ENCODE data around the gene PRC1. TPM values are rescaled to one million over a fixed set of nuclear protein-coding genes. Genes with fewer than 3 reads are reported as not detected.

PRC1 gene
- total and polyA plus RNA-seq, 2 of the 13 experiments (the other 11 are each of a cell fraction or from before 2014, with no cell fraction given), result 137 to 162 TPM

DNA sequence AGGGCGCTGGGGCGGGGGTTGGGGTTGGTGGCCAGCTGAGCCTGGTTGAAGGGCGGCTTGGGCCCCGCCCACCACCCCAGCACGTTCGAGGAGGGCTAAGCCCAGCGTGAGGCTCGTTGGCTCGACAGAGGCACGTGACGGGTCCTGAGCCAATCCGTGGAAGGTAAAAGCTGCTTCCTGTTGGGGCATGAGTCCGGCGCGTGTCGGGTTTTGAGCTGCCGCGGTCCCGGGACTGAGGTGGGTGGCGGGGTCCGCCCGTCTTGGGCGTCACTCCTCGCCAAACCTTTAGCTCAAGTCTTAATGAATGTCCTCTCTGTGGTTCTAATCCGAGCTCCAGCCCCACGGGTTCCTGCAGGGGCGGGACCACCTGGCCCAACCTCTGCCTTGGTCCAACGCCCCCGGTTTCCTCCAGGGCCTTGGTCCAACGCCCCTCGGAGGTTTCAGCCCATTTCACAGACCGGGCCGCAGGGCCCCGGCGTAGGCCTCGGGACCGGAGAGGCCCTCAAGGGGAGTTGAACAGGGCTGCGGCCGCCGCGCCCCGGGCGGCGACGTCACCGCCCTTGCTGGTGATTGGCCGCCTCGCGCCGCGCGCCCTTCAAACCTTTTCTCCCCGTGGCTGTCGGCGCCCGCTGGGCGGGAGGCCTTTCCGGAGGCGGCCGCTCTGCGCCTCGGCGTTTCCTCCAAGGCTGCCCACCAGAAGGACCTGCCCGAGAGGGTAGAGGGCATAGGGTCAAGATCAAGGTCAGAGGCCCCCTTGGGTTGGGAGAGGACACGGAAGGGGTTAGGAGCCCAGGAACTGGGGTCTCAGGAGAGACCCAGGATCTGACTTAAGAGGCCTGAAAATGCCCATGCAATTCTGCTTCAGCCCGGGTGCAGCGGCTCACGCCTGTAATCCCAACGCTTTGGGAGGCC is 39.4 kb downstream of the PRC1 start, which contains the start of gene RCCD1 (continued):
- TF ChIP-seq, protein P1, sequence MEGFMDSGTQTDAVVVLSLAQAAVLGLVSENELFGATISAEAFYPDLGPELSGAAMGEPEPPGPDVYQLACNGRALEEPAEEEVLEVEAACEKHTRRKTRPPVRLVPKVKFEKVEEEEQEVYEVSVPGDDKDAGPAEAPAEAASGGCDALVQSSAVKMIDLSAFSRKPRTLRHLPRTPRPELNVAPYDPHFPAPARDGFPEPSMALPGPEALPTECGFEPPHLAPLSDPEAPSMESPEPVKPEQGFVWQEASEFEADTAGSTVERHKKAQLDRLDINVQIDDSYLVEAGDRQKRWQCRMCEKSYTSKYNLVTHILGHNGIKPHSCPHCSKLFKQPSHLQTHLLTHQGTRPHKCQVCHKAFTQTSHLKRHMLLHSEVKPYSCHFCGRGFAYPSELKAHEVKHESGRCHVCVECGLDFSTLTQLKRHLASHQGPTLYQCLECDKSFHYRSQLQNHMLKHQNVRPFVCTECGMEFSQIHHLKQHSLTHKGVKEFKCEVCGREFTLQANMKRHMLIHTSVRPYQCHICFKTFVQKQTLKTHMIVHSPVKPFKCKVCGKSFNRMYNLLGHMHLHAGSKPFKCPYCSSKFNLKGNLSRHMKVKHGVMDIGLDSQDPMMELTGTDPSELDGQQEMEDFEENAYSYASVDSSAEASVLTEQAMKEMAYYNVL (CRISPR knock-in tag; IDR thresholded peaks at IDR 0.05; ENCODE audit: borderline replicate concordance), result 0 out of 2 replicates have a peak, but pooled peaks have one; percentile 44
- TF ChIP-seq, protein P2, sequence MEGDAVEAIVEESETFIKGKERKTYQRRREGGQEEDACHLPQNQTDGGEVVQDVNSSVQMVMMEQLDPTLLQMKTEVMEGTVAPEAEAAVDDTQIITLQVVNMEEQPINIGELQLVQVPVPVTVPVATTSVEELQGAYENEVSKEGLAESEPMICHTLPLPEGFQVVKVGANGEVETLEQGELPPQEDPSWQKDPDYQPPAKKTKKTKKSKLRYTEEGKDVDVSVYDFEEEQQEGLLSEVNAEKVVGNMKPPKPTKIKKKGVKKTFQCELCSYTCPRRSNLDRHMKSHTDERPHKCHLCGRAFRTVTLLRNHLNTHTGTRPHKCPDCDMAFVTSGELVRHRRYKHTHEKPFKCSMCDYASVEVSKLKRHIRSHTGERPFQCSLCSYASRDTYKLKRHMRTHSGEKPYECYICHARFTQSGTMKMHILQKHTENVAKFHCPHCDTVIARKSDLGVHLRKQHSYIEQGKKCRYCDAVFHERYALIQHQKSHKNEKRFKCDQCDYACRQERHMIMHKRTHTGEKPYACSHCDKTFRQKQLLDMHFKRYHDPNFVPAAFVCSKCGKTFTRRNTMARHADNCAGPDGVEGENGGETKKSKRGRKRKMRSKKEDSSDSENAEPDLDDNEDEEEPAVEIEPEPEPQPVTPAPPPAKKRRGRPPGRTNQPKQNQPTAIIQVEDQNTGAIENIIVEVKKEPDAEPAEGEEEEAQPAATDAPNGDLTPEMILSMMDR (CRISPR knock-in tag; IDR thresholded peaks at IDR 0.05), result no peak
- 0 out of 2 replicates have a peak, but pooled peaks have one; percentile 52 for TF ChIP-seq SATB2 (CRISPR knock-in tag; IDR thresholded peaks at IDR 0.05)
- TF ChIP-seq SMAD3 (CRISPR knock-in tag; IDR thresholded peaks at IDR 0.05), result no peak
- TF ChIP-seq, protein P3, sequence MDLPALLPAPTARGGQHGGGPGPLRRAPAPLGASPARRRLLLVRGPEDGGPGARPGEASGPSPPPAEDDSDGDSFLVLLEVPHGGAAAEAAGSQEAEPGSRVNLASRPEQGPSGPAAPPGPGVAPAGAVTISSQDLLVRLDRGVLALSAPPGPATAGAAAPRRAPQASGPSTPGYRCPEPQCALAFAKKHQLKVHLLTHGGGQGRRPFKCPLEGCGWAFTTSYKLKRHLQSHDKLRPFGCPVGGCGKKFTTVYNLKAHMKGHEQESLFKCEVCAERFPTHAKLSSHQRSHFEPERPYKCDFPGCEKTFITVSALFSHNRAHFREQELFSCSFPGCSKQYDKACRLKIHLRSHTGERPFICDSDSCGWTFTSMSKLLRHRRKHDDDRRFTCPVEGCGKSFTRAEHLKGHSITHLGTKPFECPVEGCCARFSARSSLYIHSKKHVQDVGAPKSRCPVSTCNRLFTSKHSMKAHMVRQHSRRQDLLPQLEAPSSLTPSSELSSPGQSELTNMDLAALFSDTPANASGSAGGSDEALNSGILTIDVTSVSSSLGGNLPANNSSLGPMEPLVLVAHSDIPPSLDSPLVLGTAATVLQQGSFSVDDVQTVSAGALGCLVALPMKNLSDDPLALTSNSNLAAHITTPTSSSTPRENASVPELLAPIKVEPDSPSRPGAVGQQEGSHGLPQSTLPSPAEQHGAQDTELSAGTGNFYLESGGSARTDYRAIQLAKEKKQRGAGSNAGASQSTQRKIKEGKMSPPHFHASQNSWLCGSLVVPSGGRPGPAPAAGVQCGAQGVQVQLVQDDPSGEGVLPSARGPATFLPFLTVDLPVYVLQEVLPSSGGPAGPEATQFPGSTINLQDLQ (CRISPR knock-in tag; IDR thresholded peaks at IDR 0.05), result no peak
- no peak for TF ChIP-seq CHD2 (IDR thresholded peaks at IDR 0.05; ENCODE audit: low read depth, low read length)
- TF ChIP-seq, protein P4, sequence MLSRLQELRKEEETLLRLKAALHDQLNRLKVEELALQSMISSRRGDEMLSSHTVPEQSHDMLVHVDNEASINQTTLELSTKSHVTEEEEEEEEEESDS (CRISPR knock-in tag; IDR thresholded peaks at IDR 0.05; ENCODE audit: borderline replicate concordance), result no peak; the same call in 1 of the 2 replicates
- TF ChIP-seq GATA4 (IDR thresholded peaks at IDR 0.05; ENCODE audit: borderline replicate concordance, low read depth), result no peak
- peak; percentile 58 for TF ChIP-seq MEIS2 (CRISPR knock-in tag; IDR thresholded peaks at IDR 0.05)
- TF ChIP-seq ZSCAN21 (CRISPR knock-in tag; IDR thresholded peaks at IDR 0.05; ENCODE audit: borderline replicate concordance), result peak; percentile 81
- peak; percentile 81; the same call in 1 of the 2 replicates for TF ChIP-seq SRY (CRISPR knock-in tag; IDR thresholded peaks at IDR 0.05)
- TF ChIP-seq ZFP62 (CRISPR knock-in tag; IDR thresholded peaks at IDR 0.05), result no peak
- TF ChIP-seq ZNF367 (CRISPR knock-in tag; IDR thresholded peaks at IDR 0.05; ENCODE audit: borderline replicate concordance), result 0 out of 2 replicates have a peak, but pooled peaks have one; percentile 74
- no peak for TF ChIP-seq SMARCC2 (IDR thresholded peaks at IDR 0.05)
- TF ChIP-seq, protein P5, sequence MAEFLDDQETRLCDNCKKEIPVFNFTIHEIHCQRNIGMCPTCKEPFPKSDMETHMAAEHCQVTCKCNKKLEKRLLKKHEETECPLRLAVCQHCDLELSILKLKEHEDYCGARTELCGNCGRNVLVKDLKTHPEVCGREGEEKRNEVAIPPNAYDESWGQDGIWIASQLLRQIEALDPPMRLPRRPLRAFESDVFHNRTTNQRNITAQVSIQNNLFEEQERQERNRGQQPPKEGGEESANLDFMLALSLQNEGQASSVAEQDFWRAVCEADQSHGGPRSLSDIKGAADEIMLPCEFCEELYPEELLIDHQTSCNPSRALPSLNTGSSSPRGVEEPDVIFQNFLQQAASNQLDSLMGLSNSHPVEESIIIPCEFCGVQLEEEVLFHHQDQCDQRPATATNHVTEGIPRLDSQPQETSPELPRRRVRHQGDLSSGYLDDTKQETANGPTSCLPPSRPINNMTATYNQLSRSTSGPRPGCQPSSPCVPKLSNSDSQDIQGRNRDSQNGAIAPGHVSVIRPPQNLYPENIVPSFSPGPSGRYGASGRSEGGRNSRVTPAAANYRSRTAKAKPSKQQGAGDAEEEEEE (CRISPR knock-in tag; IDR thresholded peaks at IDR 0.05; ENCODE audit: borderline replicate concordance), result no peak
- peak; percentile 71; the same call in 1 of the 2 replicates for TF ChIP-seq ZNF75D (CRISPR knock-in tag; IDR thresholded peaks at IDR 0.05; ENCODE audit: borderline replicate concordance)
- no peak for TF ChIP-seq STAG1 (CRISPR knock-in tag; IDR thresholded peaks at IDR 0.05)
- TF ChIP-seq BHLHE40 (IDR thresholded peaks at IDR 0.05; ENCODE audit: low read length), result peak; percentile 96
- TF ChIP-seq ZNF781 (CRISPR knock-in tag; IDR thresholded peaks at IDR 0.05; ENCODE audit: borderline replicate concordance, not compliant biosample characterization), result peak; percentile 95
- no peak for TF ChIP-seq ZBTB7A (CRISPR knock-in tag; IDR thresholded peaks at IDR 0.05)

Measured in HepG2 (cell line).